BE2C (cell line): Measurements from ENCODE around the gene GOT1.

Experiments
- DNase-seq: peaks from one replicate; pipeline ENCODE4 v3.0.0-alpha.2; 2020
- H3K27me3 ChIP-seq: fragments of 250-450 bp; sonication (Bioruptor Pico); 2 replicates; pipeline ENCODE4 v1.5.1; 2020; ENCODE audit warnings: mild to moderate bottlenecking
- H3K36me3 ChIP-seq: fragments of 250-450 bp; sonication (Bioruptor Pico); 2 replicates; pipeline ENCODE4 v1.5.1; 2020; ENCODE audit warnings: mild to moderate bottlenecking
- H3K4me1 ChIP-seq: fragments of 250-450 bp; sonication (Bioruptor Pico); 2 replicates; pipeline ENCODE4 v1.5.1; 2020
- H3K4me3 ChIP-seq: 2 replicates; pipeline ENCODE4 v1.5.1; 2011; ENCODE audit warnings: low read depth, low read length
- H3K9me3 ChIP-seq: fragments of 250-450 bp; sonication (Bioruptor Pico); 2 replicates; pipeline ENCODE4 v1.5.1; 2020
- TF ChIP-seq, protein P1 (sequence below): IDR thresholded peaks from 2 replicates; pipeline ENCODE4 v1.5.1; 2012; ENCODE audit warnings: mild to moderate bottlenecking, low read depth, low read length

Gene GOT1

DNA sequence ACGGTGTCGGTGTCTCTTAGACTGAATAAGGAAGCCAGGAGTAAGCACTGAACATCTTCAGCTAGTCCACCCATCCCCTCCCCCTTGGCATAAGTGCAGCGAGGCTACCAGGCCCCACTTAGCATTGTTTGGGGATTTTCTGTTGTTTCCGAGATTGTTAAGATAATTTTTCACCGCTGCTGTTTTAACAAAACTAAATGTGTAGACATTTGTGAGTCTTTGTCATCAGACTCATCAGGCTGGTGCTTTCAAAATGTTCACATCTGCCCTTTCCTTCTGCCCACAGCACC is 21.0 kb upstream of the GOT1 start:
- Histone ChIP-seq H3K27me3 (peaks cover 44% of the 10 kb centered on the region), H3K4me1 (no peaks in the 10 kb centered on the region), H3K4me3 (no peak overlapping the region), H3K9me3 (no peaks in the 10 kb centered on the region), H3K36me3 (no peaks in the 10 kb centered on the region)
- TF ChIP-seq, protein P1, sequence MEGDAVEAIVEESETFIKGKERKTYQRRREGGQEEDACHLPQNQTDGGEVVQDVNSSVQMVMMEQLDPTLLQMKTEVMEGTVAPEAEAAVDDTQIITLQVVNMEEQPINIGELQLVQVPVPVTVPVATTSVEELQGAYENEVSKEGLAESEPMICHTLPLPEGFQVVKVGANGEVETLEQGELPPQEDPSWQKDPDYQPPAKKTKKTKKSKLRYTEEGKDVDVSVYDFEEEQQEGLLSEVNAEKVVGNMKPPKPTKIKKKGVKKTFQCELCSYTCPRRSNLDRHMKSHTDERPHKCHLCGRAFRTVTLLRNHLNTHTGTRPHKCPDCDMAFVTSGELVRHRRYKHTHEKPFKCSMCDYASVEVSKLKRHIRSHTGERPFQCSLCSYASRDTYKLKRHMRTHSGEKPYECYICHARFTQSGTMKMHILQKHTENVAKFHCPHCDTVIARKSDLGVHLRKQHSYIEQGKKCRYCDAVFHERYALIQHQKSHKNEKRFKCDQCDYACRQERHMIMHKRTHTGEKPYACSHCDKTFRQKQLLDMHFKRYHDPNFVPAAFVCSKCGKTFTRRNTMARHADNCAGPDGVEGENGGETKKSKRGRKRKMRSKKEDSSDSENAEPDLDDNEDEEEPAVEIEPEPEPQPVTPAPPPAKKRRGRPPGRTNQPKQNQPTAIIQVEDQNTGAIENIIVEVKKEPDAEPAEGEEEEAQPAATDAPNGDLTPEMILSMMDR = no peak
- no peak for DNase-seq

DNA sequence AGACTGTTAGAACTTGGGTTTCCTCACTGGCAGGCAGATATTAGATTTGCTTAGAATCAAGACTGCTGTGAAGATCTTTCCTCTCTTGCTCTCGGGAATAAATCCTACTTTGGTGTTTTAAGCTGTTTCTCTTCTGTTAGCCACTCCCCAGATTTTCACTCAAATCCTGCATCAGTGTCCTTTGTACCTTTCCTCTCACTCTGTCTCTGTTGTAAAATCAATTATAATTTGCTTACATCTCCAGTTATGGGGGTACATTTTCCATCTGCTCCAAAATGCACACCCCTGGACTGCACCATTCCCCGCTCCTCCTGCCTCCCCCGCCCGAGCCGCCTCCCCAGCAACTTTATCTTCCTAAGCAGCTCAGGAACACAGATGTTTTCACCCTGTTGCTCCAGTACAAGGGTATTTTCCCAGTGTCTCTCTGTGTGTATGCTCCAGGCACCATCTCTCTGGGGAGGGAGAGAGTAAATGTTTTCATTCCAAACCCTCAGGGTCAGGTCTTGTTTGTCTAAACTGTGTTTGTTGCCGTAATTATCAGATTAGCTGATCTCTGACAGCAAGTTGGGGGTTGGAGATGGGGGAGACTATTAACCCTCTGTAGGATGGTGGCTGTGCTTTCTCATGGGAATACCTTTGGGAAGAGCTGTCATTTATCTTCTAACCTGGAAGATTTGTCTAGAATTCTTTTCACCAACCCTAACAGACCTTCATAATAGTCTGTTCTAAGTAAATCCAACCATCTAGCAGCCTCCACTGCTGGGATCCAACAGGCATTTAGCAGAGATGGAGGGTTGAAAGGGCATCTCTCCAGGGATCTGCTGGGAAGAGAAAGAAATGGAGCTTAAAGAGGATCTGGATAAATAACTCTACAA is 20.4 kb upstream of the GOT1 start:
- Histone ChIP-seq H3K4me3 (no peak overlapping the region), H3K36me3 (no peaks in the 10 kb centered on the region), H3K27me3 (peaks cover 44% of the 10 kb centered on the region), H3K9me3 (no peaks in the 10 kb centered on the region), H3K4me1 (no peaks in the 10 kb centered on the region)
- TF ChIP-seq, protein P1 = no peak
- no peak for DNase-seq

DNA sequence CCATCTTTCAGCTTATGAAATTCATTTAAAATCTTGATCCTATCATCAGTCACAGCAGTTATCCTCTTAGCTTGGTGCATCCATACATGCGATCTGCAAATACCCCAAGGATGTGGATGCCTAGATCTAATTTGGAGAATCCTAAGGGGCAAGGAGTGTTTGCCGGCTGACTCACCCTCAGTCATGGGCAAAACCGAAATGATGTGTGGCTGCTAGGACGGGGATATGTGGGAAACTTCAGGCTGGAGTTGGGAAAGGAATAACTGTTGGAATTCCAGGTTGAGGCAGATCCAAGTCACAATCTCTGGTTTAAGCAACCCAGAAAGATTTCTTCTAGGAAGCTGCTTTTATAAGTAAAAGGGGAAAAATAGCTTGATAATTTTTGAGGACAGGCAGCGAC is 19.7 kb upstream of the GOT1 start:
- DNase-seq = no peak
- no peaks in the 10 kb centered on the region for H3K36me3 ChIP-seq
- no peaks in the 10 kb centered on the region for H3K4me1 ChIP-seq
- TF ChIP-seq, protein P1 = no peak
- H3K27me3 ChIP-seq = peaks cover 44% of the 10 kb centered on the region
- H3K9me3 ChIP-seq = no peaks in the 10 kb centered on the region
- no peak overlapping the region for H3K4me3 ChIP-seq

DNA sequence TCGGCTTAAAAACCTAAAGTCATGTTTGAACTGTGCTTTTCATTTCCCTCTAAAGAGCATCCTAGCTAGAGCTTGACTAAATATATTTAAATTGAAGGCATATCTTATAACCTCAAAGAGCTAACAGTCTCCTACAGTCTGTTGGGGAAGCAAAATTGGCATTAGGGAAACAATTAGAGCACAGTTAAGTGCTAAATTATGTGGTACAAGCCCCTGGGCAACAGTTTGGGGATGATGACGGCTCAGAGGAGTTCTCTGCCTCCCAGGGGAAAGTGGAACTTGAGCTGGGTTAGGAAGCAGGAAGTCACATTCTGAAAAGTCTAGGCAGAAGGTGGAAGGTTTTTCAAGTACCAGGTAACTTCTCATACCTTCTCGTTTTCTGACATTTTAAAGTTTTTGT is 18.6 kb upstream of the GOT1 start:
- Histone ChIP-seq H3K4me1 (no peaks in the 10 kb centered on the region), H3K9me3 (no peaks in the 10 kb centered on the region), H3K27me3 (peaks cover 40% of the 10 kb centered on the region), H3K4me3 (no peak overlapping the region), H3K36me3 (no peaks in the 10 kb centered on the region)
- TF ChIP-seq, protein P1 = no peak
- no peak for DNase-seq

DNA sequence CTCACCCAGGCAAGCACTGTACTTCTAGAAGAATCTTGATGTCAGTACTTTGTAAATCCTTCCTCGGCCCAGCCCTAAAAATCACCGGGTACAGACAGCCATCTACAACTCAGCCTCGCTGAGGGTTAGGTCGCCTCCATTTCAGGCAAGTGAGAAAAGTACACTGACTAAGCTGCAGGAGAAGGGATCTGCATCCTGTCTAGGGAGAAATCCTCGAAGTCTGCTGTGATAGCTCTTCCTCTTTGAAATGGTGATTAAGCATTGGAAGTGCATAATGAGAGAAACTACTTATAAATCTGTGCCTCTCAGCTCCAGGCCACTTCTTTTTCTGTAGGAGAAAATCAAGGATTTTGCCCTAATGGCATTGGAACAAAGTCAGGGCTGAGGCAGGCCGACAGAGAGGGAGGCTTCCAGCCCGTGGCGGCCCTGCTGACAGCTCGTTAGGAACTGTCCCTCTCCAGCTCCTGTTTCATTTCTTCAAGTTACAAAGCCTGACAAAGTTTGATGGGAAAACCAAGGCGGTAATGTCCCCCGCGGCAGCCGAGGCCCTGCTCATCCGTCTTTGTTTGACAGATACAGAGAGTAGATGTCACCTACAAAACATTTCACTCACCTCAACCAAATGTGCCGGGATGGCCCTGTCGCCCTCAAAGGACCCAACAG is 14.1 kb upstream of the GOT1 start:
- no peak for DNase-seq
- H3K27me3 ChIP-seq = peaks cover 14% of the 10 kb centered on the region
- H3K36me3 ChIP-seq = no peaks in the 10 kb centered on the region
- H3K4me3 ChIP-seq = no peak overlapping the region
- no peaks in the 10 kb centered on the region for H3K9me3 ChIP-seq
- no peaks in the 10 kb centered on the region for H3K4me1 ChIP-seq
- TF ChIP-seq, protein P1 = no peak

DNA sequence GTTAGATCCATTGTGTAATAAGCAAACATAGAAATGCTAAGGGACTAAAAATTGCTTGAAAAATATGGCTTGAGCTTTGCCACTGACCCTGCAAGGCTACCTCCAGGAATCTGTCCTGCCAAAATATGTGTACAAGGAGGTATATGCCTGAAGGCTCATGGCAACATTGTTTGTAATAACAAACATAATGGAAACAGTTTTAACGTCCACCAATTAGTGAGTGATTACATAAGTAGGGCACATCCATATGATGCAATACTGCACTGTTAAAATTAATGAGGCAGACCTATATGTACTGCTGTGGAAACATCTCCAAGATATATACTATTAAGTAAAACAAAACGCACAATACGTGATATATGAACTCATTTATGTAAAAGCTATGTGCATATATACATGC is 13.1 kb upstream of the GOT1 start:
- H3K4me3 ChIP-seq = no peak overlapping the region
- H3K27me3 ChIP-seq = peaks cover 5% of the 10 kb centered on the region; the same call in 1 of the 2 replicates
- H3K4me1 ChIP-seq = no peaks in the 10 kb centered on the region
- no peak for DNase-seq
- no peaks in the 10 kb centered on the region for H3K9me3 ChIP-seq
- TF ChIP-seq, protein P1 = no peak
- no peaks in the 10 kb centered on the region for H3K36me3 ChIP-seq
